ENCODE results near the gene ACAD11. TPM values are rescaled to one million over a fixed set of nuclear protein-coding genes. Genes with fewer than 3 reads are reported as not detected.
"Not testable (repeated sequence)": the region's sequence is repeated elsewhere in the genome, so short reads cannot be mapped to it uniquely, and the experiment has no call there.

Gene ACAD11
- polyA plus RNA-seq, 3 donors, result 0.31 to 25.4 (median 0.40) TPM

DNA sequence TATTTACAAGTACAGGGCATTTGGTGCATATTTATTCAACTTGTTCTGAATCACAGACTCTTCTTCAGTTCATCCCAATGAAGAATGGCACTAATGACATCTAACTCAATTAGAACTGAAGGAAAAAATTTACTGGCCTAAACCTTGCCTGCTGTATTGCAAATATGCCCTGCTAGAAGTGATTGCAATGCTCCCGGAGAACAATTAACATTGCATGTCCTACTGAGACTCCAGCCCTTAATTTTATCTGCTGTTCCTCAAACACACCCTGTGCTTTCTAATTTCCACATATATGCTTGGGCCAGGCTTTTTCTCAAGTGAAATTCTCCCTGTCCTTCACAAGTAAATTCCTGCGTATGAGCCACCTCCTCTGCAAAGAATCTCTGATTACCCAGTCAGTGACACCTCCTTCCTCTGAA, 54.2 kb downstream of the ACAD11 start:
- no peaks in the 10 kb centered on the region for H3K27me3 ChIP-seq (ENCODE audit: control insufficient read depth in 2 of 2, insufficient read depth in 2 of 2, low read length in 2 of 2)
- no peaks in the 10 kb centered on the region for H3K4me1 ChIP-seq (ENCODE audit: control insufficient read depth in 1 of 2, insufficient read depth in 2 of 2, low read length in 2 of 2)
- H3K36me3 Mint-ChIP-seq, result peaks cover 28 to 36% of the 10 kb centered on the region in 2 donors
- no peak overlapping the region for H3K27ac Mint-ChIP-seq
- intact Hi-C loops (cut with micrococcal nuclease), result no loop called here
- no peaks in the 10 kb centered on the region for H3K4me1 Mint-ChIP-seq
- H3K36me3 ChIP-seq (replicated peaks in 1 of 2; ENCODE audit: control insufficient read depth in 1 of 2, insufficient read depth in 2 of 2, low read length in 2 of 2), result peaks cover 0 to 12% of the 10 kb centered on the region in 2 donors
- H3K9me3 Mint-ChIP-seq, result peaks cover 0 to 9% (median 4%) of the 10 kb centered on the region in 7 donors
- no peak overlapping the region for H2AFZ ChIP-seq (ENCODE audit: insufficient read depth, low read depth, low read length, poor library complexity, severe bottlenecking)
- no peak overlapping the region for H3K4me3 ChIP-seq (replicated peaks in 1 of 3; ENCODE audit: low read depth in 2 of 3, low read length in 3 of 3)
- WGBS (ENCODE audit: insufficient coverage), result 100% methylated on average over 2 of the region's 2 CpGs
- no peak overlapping the region for H3K9ac ChIP-seq (ENCODE audit: insufficient read depth, low read length, poor library complexity, severe bottlenecking)
- TF ChIP-seq, protein P1, sequence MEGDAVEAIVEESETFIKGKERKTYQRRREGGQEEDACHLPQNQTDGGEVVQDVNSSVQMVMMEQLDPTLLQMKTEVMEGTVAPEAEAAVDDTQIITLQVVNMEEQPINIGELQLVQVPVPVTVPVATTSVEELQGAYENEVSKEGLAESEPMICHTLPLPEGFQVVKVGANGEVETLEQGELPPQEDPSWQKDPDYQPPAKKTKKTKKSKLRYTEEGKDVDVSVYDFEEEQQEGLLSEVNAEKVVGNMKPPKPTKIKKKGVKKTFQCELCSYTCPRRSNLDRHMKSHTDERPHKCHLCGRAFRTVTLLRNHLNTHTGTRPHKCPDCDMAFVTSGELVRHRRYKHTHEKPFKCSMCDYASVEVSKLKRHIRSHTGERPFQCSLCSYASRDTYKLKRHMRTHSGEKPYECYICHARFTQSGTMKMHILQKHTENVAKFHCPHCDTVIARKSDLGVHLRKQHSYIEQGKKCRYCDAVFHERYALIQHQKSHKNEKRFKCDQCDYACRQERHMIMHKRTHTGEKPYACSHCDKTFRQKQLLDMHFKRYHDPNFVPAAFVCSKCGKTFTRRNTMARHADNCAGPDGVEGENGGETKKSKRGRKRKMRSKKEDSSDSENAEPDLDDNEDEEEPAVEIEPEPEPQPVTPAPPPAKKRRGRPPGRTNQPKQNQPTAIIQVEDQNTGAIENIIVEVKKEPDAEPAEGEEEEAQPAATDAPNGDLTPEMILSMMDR (IDR thresholded peaks at IDR 0.05), result no peak
- no peak overlapping the region for H3K4me2 ChIP-seq (replicated peaks; ENCODE audit: extremely low read depth, low read length, poor library complexity, severe bottlenecking)
- no peak overlapping the region for H3K27ac ChIP-seq (ENCODE audit: low read depth in 1 of 2, low read length in 2 of 2)
- no peaks in the 10 kb centered on the region for H3K79me2 ChIP-seq (ENCODE audit: insufficient read depth, low read length)
- no peaks in the 10 kb centered on the region for H3K9me3 ChIP-seq (replicated peaks in 1 of 2; ENCODE audit: control insufficient read depth in 1 of 2, insufficient read depth in 1 of 2, low read length in 2 of 2)
- no peak for DNase-seq
- H3K27me3 Mint-ChIP-seq (ENCODE audit: low read depth in 3 of 3), result peaks cover 0 to 1% (median 0%) of the 10 kb centered on the region in 3 donors
- H3K4me3 Mint-ChIP-seq, result no peak overlapping the region
- no peaks in the 10 kb centered on the region for H4K20me1 ChIP-seq (ENCODE audit: insufficient read depth, low read length)

DNA sequence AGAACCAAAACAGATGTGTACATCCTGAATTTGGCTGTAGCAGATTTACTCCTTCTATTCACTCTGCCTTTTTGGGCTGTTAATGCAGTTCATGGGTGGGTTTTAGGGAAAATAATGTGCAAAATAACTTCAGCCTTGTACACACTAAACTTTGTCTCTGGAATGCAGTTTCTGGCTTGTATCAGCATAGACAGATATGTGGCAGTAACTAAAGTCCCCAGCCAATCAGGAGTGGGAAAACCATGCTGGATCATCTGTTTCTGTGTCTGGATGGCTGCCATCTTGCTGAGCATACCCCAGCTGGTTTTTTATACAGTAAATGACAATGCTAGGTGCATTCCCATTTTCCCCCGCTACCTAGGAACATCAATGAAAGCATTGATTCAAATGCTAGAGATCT, 59.0 kb downstream of the ACAD11 start:
- H3K4me1 ChIP-seq (ENCODE audit: control insufficient read depth in 1 of 2, insufficient read depth in 2 of 2, low read length in 2 of 2); H4K20me1 ChIP-seq (ENCODE audit: insufficient read depth, low read length); H3K9me3 ChIP-seq (replicated peaks in 1 of 2; ENCODE audit: control insufficient read depth in 1 of 2, insufficient read depth in 1 of 2, low read length in 2 of 2); H3K4me3 ChIP-seq (replicated peaks in 1 of 3; ENCODE audit: low read depth in 2 of 3, low read length in 3 of 3); DNase-seq; H3K9ac ChIP-seq (ENCODE audit: insufficient read depth, low read length, poor library complexity, severe bottlenecking); H3K4me2 ChIP-seq (replicated peaks; ENCODE audit: extremely low read depth, low read length, poor library complexity, severe bottlenecking); H2AFZ ChIP-seq (ENCODE audit: insufficient read depth, low read depth, low read length, poor library complexity, severe bottlenecking); H3K9me3 Mint-ChIP-seq; H3K4me1 Mint-ChIP-seq; intact Hi-C loops (cut with micrococcal nuclease); H3K27ac ChIP-seq (ENCODE audit: low read depth in 1 of 2, low read length in 2 of 2); H3K79me2 ChIP-seq (ENCODE audit: insufficient read depth, low read length); H3K27ac Mint-ChIP-seq; H3K4me3 Mint-ChIP-seq; H3K27me3 Mint-ChIP-seq (ENCODE audit: low read depth in 3 of 3); H3K27me3 ChIP-seq (ENCODE audit: control insufficient read depth in 2 of 2, insufficient read depth in 2 of 2, low read length in 2 of 2): not testable (repeated sequence)
- peaks cover 6 to 13% of the 10 kb centered on the region in 2 donors for H3K36me3 ChIP-seq (replicated peaks in 1 of 2; ENCODE audit: control insufficient read depth in 1 of 2, insufficient read depth in 2 of 2, low read length in 2 of 2)
- WGBS (ENCODE audit: insufficient coverage), result no CpG with 5 or more reads among the region's 1 CpG
- H3K36me3 Mint-ChIP-seq, result peaks cover 12 to 20% of the 10 kb centered on the region in 2 donors

All from CD14-positive monocyte (primary cell).